CD4-positive, alpha-beta T cell treated with Interleukin-10 for 1 hour (primary cell): Measurements from ENCODE around the gene BLOC1S4.
A peak's percentile ranks its signal among the peaks of the same experiment; 100 is the strongest.
"Not testable (repeated sequence)": the region's sequence is repeated elsewhere in the genome, so short reads cannot be mapped to it uniquely, and the experiment has no call there.

Source experiments
- DNase-seq: peaks from one replicate; pipeline ENCODE4 v3.0.0-alpha.2; 2020

The BLOC1S4 gene

DNA sequence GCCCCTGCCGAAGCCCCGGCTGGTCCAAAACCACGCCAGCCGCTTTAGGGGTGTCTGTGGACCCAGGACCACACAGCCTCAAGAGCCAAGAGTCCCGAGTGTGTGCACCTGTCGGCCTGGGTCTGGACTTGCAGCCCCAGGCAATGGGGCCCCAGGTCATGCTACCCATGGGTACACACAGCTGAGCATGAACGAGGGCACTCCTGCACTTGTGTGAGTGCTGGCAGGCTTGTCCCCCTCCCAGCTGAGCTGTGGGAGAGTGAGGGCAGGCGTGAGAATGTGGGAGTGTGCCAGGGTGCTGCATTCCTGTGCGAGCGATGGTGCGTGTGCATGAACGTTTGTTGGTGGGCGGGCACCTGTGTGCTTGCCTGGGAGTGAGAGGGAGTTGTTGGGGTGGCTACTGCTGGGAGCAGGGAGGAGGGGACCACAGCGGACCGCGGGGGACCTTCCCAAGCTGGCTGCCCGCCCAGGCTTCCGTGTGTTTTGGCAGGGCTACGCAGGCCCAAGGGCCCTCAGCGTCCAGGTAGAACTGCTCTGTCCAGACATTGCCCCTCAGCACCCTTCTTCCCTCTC, 30.8 kb downstream of the BLOC1S4 start:
- no peak for DNase-seq

DNA sequence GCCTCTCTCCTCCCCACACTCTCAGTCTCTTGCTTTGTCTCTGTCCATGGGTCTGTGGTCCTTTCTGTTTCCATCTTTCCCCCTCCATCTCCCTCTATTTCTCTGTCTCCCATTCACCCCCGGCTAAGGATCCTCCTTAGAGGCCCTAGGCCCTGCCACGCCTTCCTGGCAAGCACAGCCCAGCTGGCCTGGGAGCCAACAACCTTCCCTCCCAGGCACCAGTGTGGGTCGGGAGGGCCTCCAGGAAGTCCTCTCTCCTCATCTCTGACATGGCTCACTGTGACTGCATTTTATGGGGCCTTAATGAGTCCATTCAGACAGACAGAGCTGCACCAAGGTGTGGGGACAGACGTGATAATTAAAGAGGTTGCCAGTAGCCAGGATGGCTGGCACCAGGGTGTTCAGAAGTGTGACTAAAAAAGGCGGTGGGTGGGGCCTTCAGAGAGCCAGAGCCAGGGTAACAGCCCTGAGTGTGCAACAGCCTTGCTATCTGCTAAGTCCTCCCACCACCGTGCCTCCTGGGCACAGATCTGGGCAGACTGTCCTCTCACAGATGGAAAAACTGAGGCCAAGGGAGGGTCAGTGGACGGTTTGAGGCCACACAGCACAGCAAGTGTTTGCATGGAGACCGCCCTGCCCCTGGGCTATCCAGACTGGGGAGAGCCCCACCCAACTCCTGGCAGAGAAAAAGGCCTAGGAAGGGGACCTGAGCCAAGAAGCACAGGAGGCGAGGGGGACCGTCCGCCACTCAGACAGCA, 31.5 kb downstream of the BLOC1S4 start:
- no peak for DNase-seq

DNA sequence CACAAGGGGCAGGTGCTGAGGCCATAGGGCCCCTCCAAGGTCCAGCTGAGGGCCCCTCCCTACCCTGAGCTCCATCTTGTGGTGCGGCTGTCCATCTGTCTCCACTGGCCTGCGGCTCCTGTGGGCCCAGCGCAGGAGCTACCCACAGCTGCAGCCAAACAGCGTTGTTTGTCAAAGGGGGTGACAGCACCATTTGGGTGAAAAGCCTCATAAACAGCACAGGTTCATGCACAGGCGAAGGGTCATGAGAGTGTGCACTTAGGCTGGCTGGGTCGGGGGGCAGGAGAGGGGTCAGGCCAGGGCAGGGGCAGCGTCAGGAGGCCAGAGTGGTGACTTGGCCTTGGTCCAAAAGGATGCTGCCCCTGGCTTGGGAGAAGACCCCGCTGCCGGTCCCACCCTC, 32.3 kb downstream of the BLOC1S4 start:
- no peak for DNase-seq

DNA sequence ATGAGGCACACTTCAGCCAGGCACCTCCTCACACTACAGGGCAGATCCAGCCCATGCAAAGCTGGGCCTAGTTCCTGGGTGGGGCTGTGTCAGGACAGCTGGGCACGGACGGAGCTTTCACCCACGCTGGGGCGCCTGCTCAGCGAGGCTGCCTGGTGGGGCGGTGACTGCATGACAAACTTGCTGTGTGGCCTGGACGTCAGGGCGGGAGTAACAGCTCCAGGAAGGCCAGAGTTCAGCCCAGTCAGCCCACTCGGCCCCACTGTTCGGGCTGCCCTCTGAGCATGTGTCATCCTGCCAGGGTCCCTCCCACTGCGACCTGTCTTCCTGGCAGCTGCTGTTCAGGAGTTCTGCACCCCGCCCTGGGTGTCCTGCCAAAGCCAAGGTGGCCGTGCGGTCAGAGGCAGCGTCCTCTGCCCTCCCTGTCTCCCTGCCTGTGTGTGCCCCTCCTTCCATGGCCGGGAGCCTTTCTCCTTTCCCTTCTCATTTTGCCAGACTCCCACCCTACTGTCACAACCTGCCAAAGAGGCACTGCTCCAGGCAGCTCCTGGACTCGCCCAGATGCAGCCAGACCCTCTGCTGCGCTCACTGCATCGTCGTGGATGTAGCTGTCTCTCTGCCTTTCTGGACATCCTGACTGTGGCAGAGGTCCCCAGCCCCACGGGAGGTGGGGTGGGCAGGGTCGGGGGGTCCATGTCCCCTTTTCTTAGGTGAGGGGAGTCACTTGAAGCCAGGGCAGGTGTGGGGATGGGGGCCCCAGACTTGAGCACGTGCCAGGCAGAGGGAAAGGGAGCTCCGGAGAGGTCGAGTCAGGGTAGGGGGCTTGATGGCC, 33.6 kb downstream of the BLOC1S4 start:
- no peak for DNase-seq

DNA sequence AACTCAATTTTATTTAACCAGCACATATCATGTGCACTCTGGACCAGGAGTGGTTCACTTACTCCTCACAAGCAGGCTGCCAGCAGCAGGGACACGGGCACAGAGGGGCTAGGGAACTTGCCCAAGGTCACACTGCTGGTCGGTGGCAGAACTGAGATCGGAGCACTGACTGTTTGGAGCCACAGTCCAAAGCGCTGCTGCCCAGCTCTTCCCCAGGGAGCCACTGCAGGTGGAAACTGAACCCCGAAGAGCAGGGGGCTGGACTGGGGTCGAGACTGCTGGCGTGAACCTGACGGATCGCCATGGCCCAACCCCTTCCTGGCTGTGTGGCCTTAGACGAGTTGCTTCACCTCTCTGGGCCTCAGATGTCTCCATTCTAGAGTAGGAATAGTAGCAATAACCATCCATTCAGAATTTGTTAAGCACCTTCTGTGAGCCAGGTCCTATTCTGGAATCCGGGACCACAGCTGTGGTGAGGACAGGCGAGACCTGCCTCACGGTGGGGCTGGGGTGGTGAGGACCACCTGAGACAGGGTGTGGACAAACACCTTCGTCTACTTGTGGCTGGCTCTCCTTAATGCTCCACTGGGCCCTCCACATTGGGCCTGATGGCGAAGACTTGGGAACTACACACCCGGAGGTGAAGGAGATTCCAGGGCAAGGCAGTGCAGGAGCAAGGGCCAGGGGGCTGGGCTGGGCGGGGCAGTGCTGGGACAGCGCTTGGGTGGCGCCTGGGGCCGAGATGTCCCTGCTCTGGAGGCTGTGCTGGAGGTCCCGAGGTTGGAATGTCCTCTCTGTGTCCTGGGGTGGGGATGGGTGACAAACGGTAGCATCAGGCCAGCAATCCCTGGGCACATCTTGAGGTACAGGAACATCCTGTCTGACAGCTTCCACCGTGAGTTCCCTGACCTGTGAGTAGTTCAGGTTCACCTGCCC, 34.6 kb downstream of the BLOC1S4 start:
- DNase-seq, result no peak

DNA sequence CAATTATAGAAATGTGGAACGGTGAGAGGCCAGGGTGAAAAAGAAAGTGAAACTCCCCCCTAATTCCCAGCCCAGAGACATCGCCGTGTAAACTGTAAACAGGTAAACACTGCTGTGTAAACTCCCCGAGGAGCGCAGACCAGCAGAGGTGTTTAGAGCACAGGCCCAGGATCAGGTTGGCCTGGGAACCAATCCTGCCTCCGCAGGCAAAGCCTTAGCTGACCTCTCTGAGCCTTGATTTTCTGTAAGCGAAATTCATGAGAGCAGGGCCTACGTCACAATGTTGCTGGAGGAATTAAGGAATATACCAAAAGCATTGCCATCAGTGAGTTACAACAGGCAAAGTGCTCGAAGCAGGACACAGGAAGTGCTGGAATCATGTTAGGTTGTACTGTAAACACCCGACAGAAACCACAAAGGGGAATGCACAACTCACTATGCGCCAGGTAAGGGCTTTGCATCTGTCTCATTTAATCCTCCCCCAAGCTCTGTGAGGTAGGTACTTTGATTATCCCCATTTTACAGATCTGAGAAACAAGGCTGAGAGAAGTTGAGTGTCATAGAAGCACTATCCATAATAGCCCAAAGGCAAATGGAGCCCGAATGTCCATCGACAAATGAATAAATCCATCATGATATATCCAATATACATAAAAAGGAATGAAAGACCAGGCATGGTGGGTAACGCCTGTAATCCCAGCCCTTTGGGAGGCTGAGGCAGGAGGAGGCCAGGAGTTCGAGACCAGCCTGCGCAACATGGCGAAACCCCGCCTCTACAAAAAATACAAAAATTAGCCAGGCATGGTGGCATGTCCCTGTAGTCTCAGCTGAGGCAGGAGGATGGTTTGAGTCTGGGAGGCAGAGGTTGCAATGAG, 35.9 kb downstream of the BLOC1S4 start:
- DNase-seq, result peak; percentile 6

DNA sequence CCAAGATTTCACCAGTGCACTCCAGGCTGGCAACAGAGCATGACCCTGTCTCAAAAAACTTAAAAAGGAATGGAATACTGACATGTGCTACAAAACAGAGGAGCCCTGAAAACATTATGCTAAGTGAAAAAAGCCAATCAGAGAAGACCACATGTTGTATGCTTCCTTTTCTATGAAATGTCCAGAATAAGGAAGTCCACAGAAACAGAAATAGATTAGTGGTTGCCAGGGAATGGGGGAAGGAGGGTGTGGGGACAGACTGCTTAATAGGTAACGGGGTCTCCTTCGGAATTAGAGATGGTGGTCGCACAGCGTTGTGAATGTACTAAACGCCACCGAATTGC, 36.5 kb downstream of the BLOC1S4 start:
- no peak for DNase-seq

DNA sequence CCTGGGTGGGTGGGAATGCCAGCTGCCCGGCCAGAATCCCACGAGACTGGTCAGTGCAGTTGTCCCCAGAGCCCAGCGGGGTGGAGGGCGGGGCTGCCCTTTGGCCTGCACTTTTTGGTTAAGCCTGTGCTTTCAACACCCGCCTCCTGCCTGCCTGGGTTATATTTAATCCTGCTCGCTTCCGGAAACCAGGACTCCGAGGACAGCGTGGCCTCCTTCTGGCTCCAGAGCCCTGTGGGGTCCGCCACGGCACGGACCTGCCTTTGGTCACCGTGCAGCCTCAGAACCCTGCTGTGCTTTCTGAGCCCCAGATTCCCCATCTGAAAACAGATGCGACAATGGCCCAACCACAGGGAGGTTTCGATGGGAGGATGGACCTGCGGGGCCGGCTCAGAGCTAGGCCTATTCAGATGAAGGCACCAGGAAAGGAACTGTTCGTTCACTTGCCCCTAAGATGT, 37.2 kb downstream of the BLOC1S4 start:
- no peak for DNase-seq

DNA sequence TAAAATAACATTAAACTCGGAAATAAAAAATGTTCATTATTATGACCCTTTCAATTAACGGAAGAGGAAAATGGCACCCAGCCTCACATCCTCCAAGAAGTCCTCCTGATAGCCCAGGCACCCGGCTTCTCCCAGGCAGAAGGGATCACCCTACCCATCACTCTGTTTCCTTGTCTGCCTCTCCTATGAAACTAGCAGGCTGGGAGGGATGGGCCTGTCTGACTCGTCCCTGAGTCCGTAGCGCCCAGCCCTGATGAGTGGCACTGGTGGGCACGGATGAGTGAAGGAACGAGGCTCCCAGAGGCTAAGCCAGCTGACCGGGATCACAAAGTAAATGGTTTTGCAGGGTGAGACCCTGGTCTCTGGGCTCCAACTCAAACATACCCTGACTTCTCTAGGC, 37.9 kb downstream of the BLOC1S4 start:
- DNase-seq, result no peak

DNA sequence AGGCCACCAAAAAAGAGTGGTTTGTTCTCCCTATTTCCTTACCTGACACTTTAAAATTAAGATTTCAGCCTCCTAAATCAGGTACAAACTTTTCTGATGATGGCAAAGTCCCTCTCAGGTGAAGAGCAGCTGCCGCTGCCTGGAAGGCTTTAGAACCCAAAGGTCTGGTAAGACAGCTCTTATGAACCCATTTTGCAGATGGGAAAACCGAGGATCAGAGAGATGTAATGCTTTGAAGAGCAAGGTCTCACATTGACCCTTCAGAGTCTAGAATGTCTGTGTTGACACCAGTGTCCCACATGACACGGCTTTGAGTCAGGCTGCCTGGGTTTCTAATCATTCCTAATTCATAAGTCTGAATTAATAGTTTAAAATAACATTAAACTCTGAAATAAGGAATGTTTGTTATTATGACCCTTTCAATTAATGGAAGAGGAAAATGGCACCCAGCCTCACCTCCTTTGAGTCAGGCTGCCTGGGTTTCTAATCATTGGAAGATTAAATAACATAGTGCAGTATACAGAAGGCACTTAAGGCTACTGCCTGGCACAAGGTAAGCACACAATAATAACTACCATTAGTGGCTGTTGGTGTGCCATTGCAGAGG, 38.6 kb downstream of the BLOC1S4 start:
- DNase-seq, result no peak

DNA sequence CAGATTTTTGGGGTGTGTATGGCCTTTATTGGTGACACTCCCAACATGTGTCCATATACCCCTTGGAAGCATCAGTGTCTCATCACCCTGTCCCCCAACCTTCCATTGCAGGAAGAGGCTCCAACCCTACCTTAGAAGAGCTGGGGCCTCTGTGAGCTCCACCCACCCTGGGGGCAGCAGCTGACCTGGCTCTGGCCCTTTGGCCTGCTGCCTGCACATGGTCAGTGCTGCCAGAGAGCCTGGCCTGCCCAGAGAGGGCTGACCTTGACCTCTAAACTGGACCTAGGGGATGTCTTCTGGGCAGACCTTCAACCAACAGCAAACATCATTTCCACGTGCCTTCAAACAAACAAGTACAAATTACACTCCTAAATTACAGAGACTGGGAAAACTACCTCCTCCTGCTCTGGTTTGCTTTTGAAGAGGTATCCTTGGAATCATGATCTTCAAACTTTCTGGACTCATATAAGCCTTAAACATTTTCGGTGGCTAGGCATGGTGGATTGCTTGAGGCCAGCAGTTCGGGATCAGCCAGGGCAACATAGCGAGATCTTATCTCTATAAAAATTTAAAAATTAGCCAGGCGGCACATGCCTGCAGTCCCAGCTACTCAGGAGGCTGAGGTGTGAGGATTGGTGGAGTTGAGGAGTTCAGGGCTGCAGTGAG, 39.2 kb downstream of the BLOC1S4 start:
- no peak for DNase-seq

DNA sequence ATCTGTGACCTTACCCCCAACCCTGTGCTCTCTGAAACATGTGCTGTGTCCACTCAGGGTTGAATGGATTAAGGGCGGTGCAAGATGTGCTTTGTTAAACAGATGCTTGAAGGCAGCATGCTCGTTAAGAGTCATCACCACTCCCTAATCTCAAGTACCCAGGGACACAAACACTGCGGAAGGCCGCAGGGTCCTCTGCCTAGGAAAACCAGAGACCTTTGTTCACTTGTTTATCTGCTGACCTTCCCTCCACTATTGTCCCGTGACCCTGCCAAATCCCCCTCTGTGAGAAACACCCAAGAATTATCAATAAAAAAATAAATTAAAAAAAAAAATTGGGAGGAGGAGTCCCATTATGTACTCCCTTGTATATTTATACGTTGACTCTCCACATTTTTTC, 40.4 kb downstream of the BLOC1S4 start:
- not testable (repeated sequence) for DNase-seq

DNA sequence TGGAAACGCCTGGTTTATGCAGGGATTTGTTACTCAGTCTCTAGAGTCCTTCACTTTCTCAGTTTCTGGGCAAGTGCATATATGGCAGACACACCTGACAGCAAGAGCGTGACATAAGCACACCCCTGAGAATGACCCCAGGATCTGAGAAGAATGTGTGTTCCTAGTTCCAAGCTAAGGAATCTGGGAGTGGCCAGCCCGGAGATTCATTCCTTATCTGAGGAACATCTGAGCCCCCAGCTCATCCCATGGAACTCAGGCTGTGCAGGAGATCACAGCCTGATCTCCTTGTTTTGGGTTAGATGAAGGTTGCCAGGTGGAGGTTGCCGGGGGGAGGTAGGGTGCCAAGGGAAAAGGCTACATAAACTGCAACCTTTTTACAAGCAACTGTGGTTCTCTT, 42.8 kb downstream of the BLOC1S4 start:
- DNase-seq, result no peak

DNA sequence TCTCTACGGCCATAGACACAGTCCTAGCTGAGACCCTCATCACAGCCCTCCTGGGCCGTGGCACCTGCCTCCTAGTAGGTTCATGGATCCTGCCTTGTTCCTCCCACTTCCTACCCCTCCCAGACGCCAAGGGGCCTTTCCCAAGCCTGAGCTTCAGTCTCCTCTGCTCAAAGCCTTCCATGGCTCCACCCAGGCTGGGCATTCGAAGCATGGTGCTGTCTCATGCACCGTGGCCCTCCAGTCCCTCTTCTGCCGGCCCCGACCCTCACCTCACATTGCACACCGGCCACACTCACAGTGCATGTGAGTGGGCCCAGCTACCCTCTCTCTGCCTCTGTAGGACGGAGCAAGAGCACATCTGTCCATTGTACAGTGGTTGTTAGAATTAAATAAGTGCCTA, 44.9 kb downstream of the BLOC1S4 start:
- no peak for DNase-seq

DNA sequence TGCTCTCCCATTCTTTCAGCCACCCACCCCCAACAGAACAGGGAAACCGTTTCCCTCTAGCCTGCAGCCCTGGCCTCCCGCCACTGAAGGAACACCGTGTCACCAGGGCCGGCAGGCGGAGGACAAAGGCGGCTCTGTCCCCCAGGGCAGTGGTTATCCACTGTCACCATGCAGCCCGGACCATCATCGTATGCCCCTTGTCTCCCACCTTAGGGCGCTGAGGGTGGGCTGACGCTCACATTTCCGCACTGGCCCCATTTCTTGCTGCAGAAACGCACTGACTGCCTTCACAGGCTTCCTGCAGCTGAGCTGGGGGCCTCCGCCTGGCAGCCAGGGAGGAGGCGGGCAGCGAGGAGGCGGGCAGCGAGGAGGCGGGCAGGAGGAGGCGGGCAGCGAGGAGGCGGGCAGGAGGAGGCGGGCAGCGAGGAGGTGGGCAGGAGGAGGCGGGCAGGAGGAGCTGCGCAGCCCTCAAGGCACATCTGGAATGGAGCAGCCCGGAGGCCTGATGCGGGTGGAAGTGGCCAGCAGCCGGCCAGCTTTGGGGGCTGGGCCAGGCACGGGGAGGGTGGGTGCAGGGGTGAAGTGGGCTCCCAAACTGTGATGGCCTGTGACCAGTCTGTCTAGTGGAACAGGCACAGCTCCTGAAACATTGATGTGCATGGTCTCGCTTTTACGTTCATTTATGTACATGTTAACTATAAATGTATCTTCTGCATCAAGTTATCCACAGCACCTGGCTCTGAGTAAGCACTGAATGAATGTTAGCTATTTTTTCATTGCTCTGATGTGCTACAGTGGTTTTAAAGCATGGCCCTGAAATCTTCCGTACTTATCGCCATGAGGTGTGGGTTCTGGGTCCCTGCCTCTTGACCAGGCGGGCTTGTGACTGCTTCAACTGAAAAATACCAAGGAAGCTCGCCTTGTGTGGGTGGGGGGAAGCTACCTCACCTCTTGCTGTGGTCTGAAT, 46.0 kb downstream of the BLOC1S4 start:
- no peak for DNase-seq

DNA sequence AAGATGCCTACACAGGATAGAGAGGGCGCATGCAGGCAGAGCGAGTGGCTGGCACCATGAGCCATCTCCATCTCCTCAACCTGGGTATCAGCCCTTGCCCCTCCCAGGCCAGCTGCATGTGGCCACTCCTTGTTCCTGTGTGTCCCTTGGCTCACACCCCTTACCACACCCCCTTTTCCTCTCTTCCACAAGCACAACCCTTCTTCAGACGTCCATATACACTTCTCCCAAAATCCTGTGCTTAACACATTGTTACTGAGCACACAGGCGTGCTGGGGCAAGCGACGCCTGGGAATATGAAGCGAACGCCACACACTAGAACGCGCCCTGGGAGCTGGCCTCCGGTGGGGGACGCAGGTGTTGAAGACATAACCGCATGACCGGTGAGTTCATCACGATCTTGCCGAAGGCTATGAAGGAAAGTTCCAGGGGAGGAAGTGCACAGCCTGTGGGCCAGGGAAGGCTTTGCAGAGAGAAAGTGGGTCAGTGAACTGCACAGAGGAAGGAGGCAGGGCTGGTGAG, 47.4 kb downstream of the BLOC1S4 start:
- DNase-seq, result no peak

DNA sequence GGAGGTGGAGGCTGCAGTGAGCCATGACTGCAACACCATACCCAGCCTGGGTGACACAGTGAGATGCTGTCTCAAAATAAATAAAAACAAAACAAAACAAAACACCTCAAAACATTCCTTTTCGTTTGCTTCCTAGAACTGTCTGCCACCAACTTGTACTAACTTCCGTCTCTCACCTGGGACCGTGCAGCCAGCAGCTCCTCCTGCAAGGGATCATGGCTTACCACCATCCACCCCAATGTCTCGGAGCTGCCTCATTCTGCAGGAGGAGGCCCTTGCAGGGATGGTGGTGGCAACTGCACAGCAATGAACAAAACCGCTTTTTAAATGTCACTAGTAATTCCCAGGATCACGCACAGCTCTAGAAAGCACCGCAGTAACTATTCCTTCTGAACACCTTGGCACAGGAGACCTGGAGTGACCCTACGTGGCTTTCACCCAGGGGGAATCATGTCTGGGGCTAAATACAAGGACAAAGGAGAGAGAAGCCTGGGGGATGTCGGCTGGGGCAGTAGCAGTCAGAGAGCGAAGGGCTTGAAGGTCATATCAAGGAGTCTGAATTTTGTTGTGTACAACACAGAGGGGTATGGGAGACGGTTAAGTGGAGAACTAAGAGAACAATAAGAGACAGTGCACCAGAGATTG, 49.1 kb downstream of the BLOC1S4 start:
- no peak for DNase-seq

DNA sequence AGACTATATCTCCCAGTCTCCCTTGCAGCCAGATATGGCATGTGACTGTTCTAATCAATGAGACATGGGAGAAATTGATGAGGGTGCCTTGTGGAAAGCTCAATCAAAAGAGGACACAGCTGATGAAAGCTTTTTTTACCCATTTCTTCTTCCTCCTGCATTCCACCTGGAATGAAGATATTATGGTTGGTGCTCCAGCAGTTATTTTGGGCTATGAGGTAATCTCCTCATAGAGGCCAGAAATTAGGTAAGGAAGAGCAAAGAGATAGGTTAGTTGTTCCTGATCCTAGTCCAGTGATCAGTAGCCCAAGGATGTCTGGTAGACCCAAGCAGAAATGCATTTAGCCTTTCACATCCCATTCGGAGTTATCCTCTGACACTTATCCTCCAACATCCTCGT, 49.7 kb downstream of the BLOC1S4 start:
- no peak for DNase-seq
